GM19372 (cell line): Measurements from ENCODE around the gene TRIM5.
"Not testable (repeated sequence)": the region's sequence is repeated elsewhere in the genome, so short reads cannot be mapped to it uniquely, and the experiment has no call there.

ENCODE experiments used
- ATAC-seq: cut with Tn5 transposase; IDR thresholded peaks from one replicate; pipeline ENCODE4 v1.9.1; 2021; ENCODE audit warnings: mild to moderate bottlenecking, low read depth, moderate library complexity; ENCODE audit not compliant: unreplicated experiment

Gene TRIM5

GRCh38 chr11:5689551-5689983, 4.7 kb upstream of the TRIM5 start, which contains the start of gene TRIM22:
TSS of gene TRIM22 (plus strand) at chr11:5689790. CDS start at chr11:5696233, 6,443 bp downstream.
- ATAC-seq = peak; percentile 60

- ATAC-seq = no peak
Observed at GRCh38 chr11:5688482-5688881, 3.6 kb upstream of the TRIM5 start.

- ATAC-seq = no peak
Observed at GRCh38 chr11:5686426-5686825, 1.6 kb upstream of the TRIM5 start.

GRCh38 chr11:5684036-5684645, 733 bp downstream of the TRIM5 start:
- ATAC-seq = peak; percentile 27

- not testable (repeated sequence) for ATAC-seq
Observed at GRCh38 chr11:5683620-5684019, 1.3 kb downstream of the TRIM5 start.

- ATAC-seq = not testable (repeated sequence)
Observed at GRCh38 chr11:5682890-5683441, 1.9 kb downstream of the TRIM5 start.

GRCh38 chr11:5679811-5680210, 5.1 kb downstream of the TRIM5 start:
- ATAC-seq = no peak

- no peak for ATAC-seq
Observed at GRCh38 chr11:5674391-5674790, 10.5 kb downstream of the TRIM5 start.

- ATAC-seq = no peak
Observed at GRCh38 chr11:5671831-5672230, 13.0 kb downstream of the TRIM5 start.

- no peak for ATAC-seq
Observed at GRCh38 chr11:5666402-5666793, 18.5 kb downstream of the TRIM5 start.

- ATAC-seq = no peak
Observed at GRCh38 chr11:5665746-5666401, 19.0 kb downstream of the TRIM5 start.

- no peak for ATAC-seq
Observed at GRCh38 chr11:5665051-5665570, 19.8 kb downstream of the TRIM5 start.

- no peak for ATAC-seq
Observed at GRCh38 chr11:5663511-5663910, 21.4 kb downstream of the TRIM5 start.

GRCh38 chr11:5658318-5658717, 26.6 kb downstream of the TRIM5 start:
- no peak for ATAC-seq

- ATAC-seq = not testable (repeated sequence)
Observed at GRCh38 chr11:5656956-5657355, 27.9 kb downstream of the TRIM5 start.

GRCh38 chr11:5655474-5655873, 29.4 kb downstream of the TRIM5 start:
- no peak for ATAC-seq

GRCh38 chr11:5646139-5646538, 38.7 kb downstream of the TRIM5 start:
- ATAC-seq = no peak

- no peak for ATAC-seq
Observed at GRCh38 chr11:5643585-5643984, 41.3 kb downstream of the TRIM5 start.

GRCh38 chr11:5639953-5640352, 44.9 kb downstream of the TRIM5 start:
- no peak for ATAC-seq

- ATAC-seq = peak; percentile 92
Observed at GRCh38 chr11:5631969-5632635, 52.8 kb downstream of the TRIM5 start.

- no peak for ATAC-seq
Observed at GRCh38 chr11:5631417-5631816, 53.5 kb downstream of the TRIM5 start.
